ENCODE measurements around the gene PLCD3. TPM values are rescaled to one million over a fixed set of nuclear protein-coding genes. Genes with fewer than 3 reads are reported as not detected.

PLCD3 gene
- total and polyA plus RNA-seq, 9 of the 15 experiments (the other 6 are each of a cell fraction or from before 2014, with no cell fraction given): 0.20 to 22.6 (median 7.5) TPM

GRCh38 chr17:45138911-45139532 is 6.7 kb upstream of the PLCD3 start:
- CTCF ChIA-PET (ENCODE audit: low intra/inter-chr PET ratio): no interaction called here
- no peaks in the 10 kb centered on the region for H4K20me1 ChIP-seq (replicated peaks; ENCODE audit: control insufficient read depth, insufficient read depth, low read length)
- H3K9me3 ChIP-seq (replicated peaks; ENCODE audit: control insufficient read depth, insufficient read depth, low read depth, low read length): no peaks in the 10 kb centered on the region
- H3K9me1 ChIP-seq (ENCODE audit: control insufficient read depth, insufficient read depth, low read length): no peaks in the 10 kb centered on the region
- H3K27ac ChIP-seq (ENCODE audit: extremely low read depth, low read depth, low read length): no peak overlapping the region
- no peak overlapping the region for H3K4me3 ChIP-seq
- H3K9ac ChIP-seq (ENCODE audit: insufficient read depth in 1 of 2, low read depth in 2 of 2, low read length in 2 of 2): peak overlapping the region in 1 of 2 experiments; percentile 1; a peak in 1 of 4 replicates
- no TSS peak for BruUV-seq (replicated peaks)
- FAIRE-seq (no peak), DNase-seq (ENCODE audit: extremely low read depth in 1 of 4, low spot score in 3 of 4) (no peak), ATAC-seq (no peak)
- no peak overlapping the region for H3K4me2 ChIP-seq (ENCODE audit: insufficient read depth, low read length)
- H2AFZ ChIP-seq (ENCODE audit: low read depth, low read length): no peak overlapping the region
- no peak for TF ChIP-seq SMARCE1 (IDR thresholded peaks at IDR 0.05)
- TF ChIP-seq MCM5 (IDR thresholded peaks at IDR 0.05; ENCODE audit: low read depth): no peak
- H3K79me2 ChIP-seq (ENCODE audit: control insufficient read depth, insufficient read depth, low read length): peaks cover 7% of the 10 kb centered on the region; the same call in 1 of the 3 replicates
- peaks cover 12 to 32% of the 10 kb centered on the region in 2 experiments for H3K4me1 ChIP-seq (replicated peaks in 1 of 2; ENCODE audit: control insufficient read depth in 2 of 2, insufficient read depth in 2 of 2, low read length in 2 of 2)
- POLR2A ChIA-PET: interaction anchor here (0.9 to 7.1 kb wide), 4 partner anchors 11 to 90 kb away, joined by 3 to 119 read pairs (median 4); partner anchors contain the start of genes HEXIM1 and NMT1
- no peaks in the 10 kb centered on the region for H3K36me3 ChIP-seq (ENCODE audit: control insufficient read depth, insufficient read depth, low read length)
- intact Hi-C loops (cut with micrococcal nuclease) (loop anchor here (5.0 kb wide), 1 partner anchor 248 kb away; no protein-coding TSS in a partner anchor), in situ Hi-C loops (cut with MboI) (loop anchor here (5.0 kb wide), 1 partner anchor 58 kb away; no protein-coding TSS in a partner anchor)
- no peaks in the 10 kb centered on the region for H3K27me3 ChIP-seq (ENCODE audit: control insufficient read depth in 2 of 2, insufficient read depth in 2 of 2, low read length in 2 of 2)
- 46% methylated on average over 14 of the region's 14 CpGs for WGBS (ENCODE audit: insufficient coverage, low coverage, missing lambda C conversion rate)

- Histone ChIP-seq H3K4me2 (ENCODE audit: insufficient read depth, low read length) (no peak overlapping the region), H4K20me1 (replicated peaks; ENCODE audit: control insufficient read depth, insufficient read depth, low read length) (no peaks in the 10 kb centered on the region), H2AFZ (ENCODE audit: low read depth, low read length) (no peak overlapping the region), H3K36me3 (ENCODE audit: control insufficient read depth, insufficient read depth, low read length) (no peaks in the 10 kb centered on the region), H3K9me1 (ENCODE audit: control insufficient read depth, insufficient read depth, low read length) (no peaks in the 10 kb centered on the region), H3K79me2 (ENCODE audit: control insufficient read depth, insufficient read depth, low read length) (peaks cover 7% of the 10 kb centered on the region; the same call in 1 of the 3 replicates), H3K9me3 (replicated peaks; ENCODE audit: control insufficient read depth, insufficient read depth, low read depth, low read length) (no peaks in the 10 kb centered on the region; the same call in 1 of the 2 replicates), H3K4me3 (no peak overlapping the region), H3K27me3 (ENCODE audit: control insufficient read depth in 2 of 2, insufficient read depth in 2 of 2, low read length in 2 of 2) (no peaks in the 10 kb centered on the region), H3K4me1 (replicated peaks in 1 of 2; ENCODE audit: control insufficient read depth in 2 of 2, insufficient read depth in 2 of 2, low read length in 2 of 2) (peaks cover 7 to 30% of the 10 kb centered on the region in 2 experiments), H3K27ac (ENCODE audit: extremely low read depth, low read depth, low read length) (no peak overlapping the region), H3K9ac (ENCODE audit: insufficient read depth in 1 of 2, low read depth in 2 of 2, low read length in 2 of 2) (peak overlapping the region in 1 of 2 experiments; percentile 65; a peak in 1 of 4 replicates)
- ChIA-PET CTCF (ENCODE audit: low intra/inter-chr PET ratio) (interaction anchor here (0.7 kb wide), 1 partner anchor 60 kb away, joined by 5 read pairs; no protein-coding TSS in a partner anchor), POLR2A (interaction anchor here (1.0 to 7.1 kb wide), 3 partner anchors 12 to 88 kb away, joined by 3 to 119 read pairs (median 3); partner anchors contain the start of gene HEXIM1)
- FAIRE-seq (no peak), ATAC-seq (no peak), DNase-seq (ENCODE audit: extremely low read depth in 1 of 4, low spot score in 3 of 4) (no peak)
- intact Hi-C loops (cut with micrococcal nuclease) (loop anchor here (5.0 kb wide), 1 partner anchor 250 kb away; no protein-coding TSS in a partner anchor), in situ Hi-C loops (cut with MboI) (loop anchor here (5.0 kb wide), 1 partner anchor 60 kb away; no protein-coding TSS in a partner anchor)
- WGBS (ENCODE audit: insufficient coverage, low coverage, missing lambda C conversion rate): 39% methylated on average over 11 of the region's 11 CpGs
- BruUV-seq (replicated peaks): no TSS peak
- TF ChIP-seq FOXJ3 (CRISPR knock-in tag; IDR thresholded peaks at IDR 0.05) (no peak), USF2 (CRISPR knock-in tag; IDR thresholded peaks at IDR 0.05) (no peak), ETV5 (CRISPR knock-in tag; IDR thresholded peaks at IDR 0.05; ENCODE audit: low read depth) (no peak)
Observed at GRCh38 chr17:45137561-45138305, 5.4 kb upstream of the PLCD3 start.

Data from K562 (cell line).